GM03348 (cell line): ENCODE data around the gene TEX38.
"Not testable (repeated sequence)": the region's sequence is repeated elsewhere in the genome, so short reads cannot be mapped to it uniquely, and the experiment has no call there.

Experiments used
- DNase-seq: peaks from one replicate; pipeline ENCODE4 v3.0.0; 2012; ENCODE audit warnings: low spot score

Gene TEX38

GRCh38 chr1:46687921-46688509, 16.4 kb downstream of the TEX38 start:
- no peak for DNase-seq

DNA sequence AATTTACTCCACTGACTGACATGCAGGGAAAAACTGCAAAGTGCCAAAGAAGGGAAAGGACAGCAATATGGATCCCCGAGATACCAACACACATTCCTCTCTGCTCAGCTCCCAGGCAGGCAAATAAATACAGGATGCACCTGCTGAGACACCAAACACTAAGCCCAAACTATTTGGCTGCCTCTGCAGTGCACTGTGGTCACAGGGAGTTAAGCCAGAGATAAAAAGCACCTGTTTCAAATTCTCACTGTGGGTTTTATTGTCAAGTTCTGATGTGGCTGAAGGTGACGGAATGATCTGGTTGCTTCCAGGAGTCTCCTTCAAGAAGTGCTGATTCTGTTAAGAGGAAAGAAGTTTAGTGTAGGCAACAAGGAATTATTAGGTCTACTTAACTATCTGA, 17.7 kb downstream of the TEX38 start:
- DNase-seq: no peak

- DNase-seq: no peak
Measured at GRCh38 chr1:46689897-46690296, 18.2 kb downstream of the TEX38 start.

GRCh38 chr1:46690931-46691421, 19.3 kb downstream of the TEX38 start:
- no peak for DNase-seq

GRCh38 chr1:46691997-46692790, 20.5 kb downstream of the TEX38 start:
- DNase-seq: peak; percentile 26

- DNase-seq: no peak
Measured at GRCh38 chr1:46692811-46693770, 21.4 kb downstream of the TEX38 start.

GRCh38 chr1:46694676-46695075, 23.0 kb downstream of the TEX38 start:
- DNase-seq: not testable (repeated sequence)

DNA sequence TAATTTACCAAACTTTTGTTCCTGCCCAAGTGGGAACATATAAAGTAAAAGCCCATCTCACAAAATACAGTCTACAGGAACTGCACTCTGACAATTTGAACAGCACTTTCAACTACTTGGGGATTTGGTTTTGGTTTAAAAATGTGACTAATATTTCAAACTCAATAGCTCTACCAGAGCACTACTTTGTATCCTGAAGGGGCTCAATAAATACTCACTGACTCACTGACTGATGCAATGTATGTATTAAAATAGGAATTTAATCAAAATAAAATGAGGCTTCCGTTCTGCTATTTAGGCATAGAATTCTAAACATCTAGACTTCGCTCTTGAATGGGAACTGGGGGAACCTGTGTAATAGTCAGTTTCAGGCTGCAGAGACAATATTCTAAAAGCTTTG, 25.4 kb downstream of the TEX38 start:
- no peak for DNase-seq

DNA sequence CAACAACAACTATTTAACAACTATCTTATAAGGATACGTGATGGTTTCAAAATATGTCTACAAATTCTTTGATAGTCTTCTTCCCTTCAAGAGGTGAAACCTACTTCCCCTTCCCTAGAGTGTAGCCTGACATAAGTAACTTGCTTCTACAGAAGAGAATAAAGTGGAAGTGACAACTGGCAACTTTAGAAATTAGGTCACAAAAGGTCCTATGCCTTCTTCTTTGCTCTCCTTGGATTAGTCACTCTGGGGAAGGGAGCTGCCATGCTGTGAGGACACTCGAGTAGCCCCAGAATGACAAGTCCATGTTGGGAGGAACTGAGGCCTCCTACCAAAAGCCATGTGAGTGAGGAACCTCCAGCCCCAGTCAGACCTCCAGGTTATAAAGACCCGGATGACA, 28.0 kb downstream of the TEX38 start:
- DNase-seq: no peak

DNA sequence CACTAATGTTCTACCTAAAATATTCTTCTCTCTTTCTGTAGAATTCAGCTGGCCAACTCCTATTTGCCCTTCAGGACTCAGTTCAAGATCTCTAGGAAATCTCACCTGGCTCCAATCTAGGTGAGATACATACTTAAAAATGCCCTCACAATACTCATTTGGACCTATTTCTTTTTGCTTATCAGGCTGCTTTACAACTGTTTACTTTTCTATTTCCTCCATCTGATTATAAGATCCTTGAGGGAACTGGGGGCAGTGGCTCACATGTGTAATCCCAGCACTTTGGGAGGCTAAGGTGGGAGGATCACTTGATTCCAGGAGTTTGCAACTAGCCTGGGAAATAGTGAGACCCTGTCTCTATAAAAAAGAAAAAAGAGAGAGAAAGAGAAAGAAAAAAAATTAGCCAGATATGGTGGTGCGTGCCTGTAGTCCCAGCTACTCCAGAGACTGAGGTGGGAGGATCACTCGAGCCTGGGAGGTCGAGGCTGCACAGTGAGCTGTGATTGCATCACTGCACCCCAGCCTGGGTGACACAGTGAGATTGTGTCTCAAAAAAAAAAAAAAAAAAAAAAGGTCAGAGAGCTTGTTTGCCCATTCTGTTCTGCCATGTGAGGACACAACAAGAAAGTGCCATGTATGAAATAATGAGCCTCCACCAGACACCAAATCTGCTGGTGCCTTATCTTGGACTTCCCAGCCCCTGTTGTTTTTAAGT, 32.4 kb downstream of the TEX38 start:
- no peak for DNase-seq

DNA sequence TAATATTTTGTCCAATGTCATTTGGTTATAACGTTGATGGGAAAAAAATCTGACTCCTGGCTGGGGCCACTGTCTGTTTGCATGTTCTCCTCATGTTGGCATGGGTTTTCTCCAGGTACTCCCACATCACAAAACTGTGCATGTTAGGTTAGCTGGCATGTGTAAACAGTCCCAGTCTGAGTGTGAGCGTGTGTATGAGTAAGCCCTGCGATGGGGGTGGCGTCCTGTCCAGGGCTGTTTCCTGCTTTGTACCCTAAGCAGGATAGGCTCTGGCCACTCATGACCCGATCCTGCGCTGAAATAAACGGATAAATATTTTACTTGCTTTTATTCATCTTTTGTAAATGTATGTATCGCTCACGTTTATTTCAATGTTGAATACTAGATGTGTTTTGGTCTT, 33.8 kb downstream of the TEX38 start:
- DNase-seq: no peak

DNA sequence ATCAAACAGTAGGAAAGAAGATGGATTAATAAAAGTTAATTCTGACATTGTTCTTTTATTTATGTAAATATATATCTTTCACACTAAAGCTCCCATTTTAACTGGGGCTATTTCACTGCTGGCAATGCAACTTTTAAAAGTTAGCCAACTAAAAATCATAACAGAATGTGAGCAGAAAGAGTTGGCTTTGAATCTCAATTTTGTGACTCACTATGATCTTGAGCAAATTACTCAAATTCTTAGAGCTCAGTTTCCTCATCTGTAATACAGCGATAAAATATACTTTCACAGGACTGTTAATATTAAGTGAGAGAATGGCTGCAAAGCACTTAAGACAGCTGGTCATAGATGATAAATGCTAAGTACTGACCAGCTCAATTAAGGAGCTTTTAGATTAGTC, 36.5 kb downstream of the TEX38 start:
- DNase-seq: no peak

DNA sequence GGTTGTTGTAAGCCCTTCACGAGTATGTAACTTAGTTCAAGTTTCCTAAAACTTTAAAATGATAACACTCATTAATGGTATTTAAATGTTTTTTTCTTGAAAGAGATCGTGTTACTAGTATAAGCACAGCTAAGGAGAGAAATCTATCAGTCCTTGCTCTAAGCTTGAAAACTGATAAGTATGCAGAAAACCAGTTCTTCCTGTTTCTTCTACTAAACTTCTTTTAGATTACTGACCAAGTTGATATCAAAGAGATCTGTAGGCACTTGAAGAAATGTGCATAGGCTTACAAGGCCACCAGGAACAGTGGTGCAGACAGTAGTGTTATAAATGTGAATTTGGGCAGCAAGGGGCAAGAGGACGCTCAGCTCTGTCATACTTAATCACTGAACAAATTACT, 43.3 kb downstream of the TEX38 start:
- no peak for DNase-seq

DNA sequence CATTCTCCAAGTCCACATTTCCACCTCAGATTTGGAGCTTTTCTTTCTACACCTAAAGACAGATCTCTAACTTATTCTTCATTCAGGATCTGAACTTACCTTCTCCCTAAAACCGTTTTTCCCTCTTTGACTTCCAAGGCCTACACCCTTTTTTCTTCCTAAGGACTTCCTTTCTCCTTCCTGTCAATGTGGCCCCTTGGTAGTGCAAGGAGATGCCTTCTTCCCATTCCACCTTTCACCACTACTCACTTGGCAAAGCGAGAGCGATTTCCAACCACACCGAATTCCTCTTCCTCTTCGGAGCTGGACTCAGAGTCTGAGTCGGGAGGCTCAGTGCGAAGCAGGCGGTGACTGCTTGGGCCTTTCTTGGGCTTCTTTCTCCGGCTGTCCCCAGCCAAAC, 46.0 kb downstream of the TEX38 start:
- no peak for DNase-seq

GRCh38 chr1:46718340-46718726, 46.7 kb downstream of the TEX38 start:
- DNase-seq: peak; percentile 37

DNA sequence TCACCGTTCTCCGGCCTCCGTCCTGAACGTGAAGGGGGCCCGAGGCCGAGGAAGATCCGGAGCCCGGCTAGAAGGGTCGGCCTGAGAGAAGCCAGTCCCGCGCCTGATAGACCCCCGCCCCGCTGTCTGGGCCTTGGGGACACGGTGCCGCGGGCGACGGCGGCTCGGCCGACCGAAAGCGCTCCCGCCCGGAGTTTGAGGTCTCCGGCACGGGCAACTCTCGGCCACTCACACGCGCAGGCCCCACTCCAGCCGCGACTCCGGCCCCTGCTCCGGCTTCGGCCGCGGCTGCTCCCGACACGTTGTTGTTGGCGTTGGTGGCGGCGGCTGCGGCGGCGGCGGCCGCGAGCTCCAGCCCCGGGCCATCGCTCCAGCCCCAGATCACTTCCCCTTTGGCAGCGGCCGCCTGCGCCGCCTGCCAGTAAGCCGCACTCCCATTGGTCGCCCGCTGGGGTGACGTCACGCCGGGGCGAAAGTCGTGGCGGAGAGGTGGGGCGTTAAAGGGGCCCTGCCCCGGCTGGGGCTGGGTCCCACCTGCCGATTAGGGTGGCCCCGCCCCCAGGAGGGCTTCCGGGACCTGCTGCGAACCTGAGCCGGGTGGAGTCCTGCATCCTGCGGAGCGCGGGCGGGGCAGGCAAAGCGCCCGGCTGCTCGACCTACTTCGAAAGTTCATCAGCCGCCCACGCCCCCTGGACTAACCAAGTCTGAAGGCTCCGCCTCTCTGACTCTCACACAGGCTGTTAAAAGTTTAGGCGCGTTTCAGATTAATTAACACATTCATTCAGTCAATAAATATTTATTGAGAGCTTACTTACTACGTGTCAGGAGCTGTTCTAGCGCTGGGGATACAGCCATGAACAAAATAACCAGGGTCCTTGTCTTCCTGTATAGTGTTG, 47.3 kb downstream of the TEX38 start, which contains the start of gene EFCAB14:
Gene EFCAB14 (minus strand): TSS at position 388 of the 896 bp plus-strand sequence. CDS start 1,027 bp downstream, outside the sequence.
- DNase-seq: peak; percentile 98

DNA sequence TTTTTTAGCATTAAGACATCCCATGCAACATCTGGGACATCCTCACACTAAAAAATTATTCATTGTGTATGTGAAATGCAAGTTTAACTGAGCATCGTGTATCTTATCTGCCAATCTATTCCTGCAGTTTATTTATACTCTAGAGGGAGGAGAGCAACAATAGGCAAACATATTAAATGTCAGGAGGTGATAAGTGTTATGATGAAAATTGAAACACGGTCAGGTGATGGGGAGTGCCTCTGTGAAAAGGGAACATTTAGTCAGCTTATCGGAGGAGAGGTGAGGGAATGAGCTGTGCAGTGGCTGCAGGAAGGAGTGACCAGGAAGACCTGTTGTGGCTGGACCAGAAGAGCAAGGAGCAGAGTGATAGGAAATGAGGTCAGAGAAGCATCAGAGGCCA, 48.0 kb downstream of the TEX38 start:
- DNase-seq: no peak

DNA sequence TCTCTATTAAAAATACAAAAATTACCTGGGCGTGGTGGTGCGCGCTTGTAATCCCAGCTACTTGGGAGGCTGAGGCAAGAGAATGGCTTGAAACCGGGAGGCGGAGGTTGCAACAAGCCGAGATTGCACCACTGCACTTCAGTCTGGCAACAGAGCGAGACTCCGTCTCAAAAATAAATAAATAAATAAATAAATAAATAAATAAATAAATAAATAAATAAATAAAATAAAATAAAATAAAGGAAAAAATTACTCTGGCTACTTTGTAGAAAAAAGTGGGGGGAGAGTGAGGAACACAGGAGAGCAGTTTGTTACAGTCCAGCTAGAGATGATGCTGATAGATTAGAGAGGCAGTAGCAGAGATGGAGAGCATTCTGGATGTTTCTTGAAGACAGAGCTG, 48.7 kb downstream of the TEX38 start:
- DNase-seq: not testable (repeated sequence)

DNA sequence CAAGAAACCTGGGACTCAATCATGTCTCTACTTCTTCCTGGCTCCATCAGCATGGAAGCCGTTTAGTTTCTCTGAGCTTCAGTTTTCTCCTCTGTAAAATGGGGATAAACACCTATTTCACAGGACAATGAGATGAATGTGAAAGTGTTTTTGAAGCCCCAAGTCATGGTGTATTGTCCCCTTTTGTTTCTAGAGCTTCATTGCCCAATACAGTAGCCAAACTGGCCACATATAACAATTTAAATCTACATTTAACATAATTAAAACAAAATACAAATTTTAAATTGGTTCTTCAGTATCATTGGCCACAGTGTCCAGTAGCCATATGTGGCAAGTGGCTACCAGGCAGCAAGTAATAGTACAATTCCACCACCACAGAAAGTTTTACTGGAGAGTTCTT, 49.5 kb downstream of the TEX38 start:
- DNase-seq: no peak

- DNase-seq: no peak
Measured at GRCh38 chr1:46721686-46722205, 50.1 kb downstream of the TEX38 start.
